Measurements from ENCODE around the gene LTBP2. TPM values are rescaled to one million over a fixed set of nuclear protein-coding genes. Genes with fewer than 3 reads are reported as not detected.
A peak's percentile ranks its signal among the peaks of the same experiment; 100 is the strongest.

The LTBP2 gene
- total and polyA plus RNA-seq, 2 of the 13 experiments (the other 11 are each of a cell fraction or from before 2014, with no cell fraction given), result 0.20 to 0.41 TPM

GRCh38 chr14:74476607-74477006 lies 135.4 kb downstream of the LTBP2 start:
- TF ChIP-seq ZNF577 (CRISPR knock-in tag; IDR thresholded peaks at IDR 0.05; ENCODE audit: borderline replicate concordance, low read depth), result no peak
- no peak for TF ChIP-seq THAP8 (CRISPR knock-in tag; IDR thresholded peaks at IDR 0.05; ENCODE audit: borderline replicate concordance)
- TF ChIP-seq RFX1 (IDR thresholded peaks at IDR 0.05), result peak; percentile 46
- Histone ChIP-seq H3K9me3 (ENCODE audit: low read length) (no peaks in the 10 kb centered on the region), H3K9ac (ENCODE audit: insufficient read depth, low read depth, low read length) (no peak overlapping the region), H3K27ac (ENCODE audit: extremely low read length, insufficient read depth, low read length) (no peak overlapping the region), H3K27me3 (ENCODE audit: control insufficient read depth in 1 of 2, insufficient read depth in 2 of 2, low read length in 2 of 2) (no peaks in the 10 kb centered on the region), H3K4me2 (ENCODE audit: low read depth, low read length) (no peak overlapping the region), H3K4me1 (ENCODE audit: insufficient read depth, low read length) (no peaks in the 10 kb centered on the region), H4K20me1 (ENCODE audit: insufficient read depth, low read length) (no peaks in the 10 kb centered on the region), H3K79me2 (ENCODE audit: insufficient read depth, low read length) (no peaks in the 10 kb centered on the region), H2AFZ (ENCODE audit: low read length) (no peak overlapping the region), H3K4me3 (replicated peaks in 1 of 3; ENCODE audit: insufficient read depth in 1 of 3, low read depth in 2 of 3, low read length in 3 of 3) (no peak overlapping the region), H3K36me3 (replicated peaks in 1 of 2; ENCODE audit: control insufficient read depth in 1 of 2, insufficient read depth in 2 of 2, low read length in 2 of 2) (peaks cover 14 to 60% of the 10 kb centered on the region in 2 experiments)
- no TSS peak for BruUV-seq (replicated peaks)
- WGBS (ENCODE audit: low lambda C conversion rate), result 97% methylated on average over 3 of the region's 3 CpGs
- intact Hi-C loops (cut with micrococcal nuclease; ENCODE audit: unreplicated experiment), result no loop called here
- FAIRE-seq, result no peak
- in situ Hi-C loops (cut with HindIII; ENCODE audit: extremely low pct_ligation_motif_present, low pct_unique_long_range_greater_than_20kb), result loop anchor here (5.0 kb wide), 1 partner anchor 114 kb away; no protein-coding TSS in a partner anchor
- ATAC-seq, result no peak
- CTCF ChIA-PET (ENCODE audit: low intra/inter-chr PET ratio, low total read pairs), result no interaction called here
- POLR2A ChIA-PET, result no interaction called here
- no peak for DNase-seq (ENCODE audit: low spot score)

DNA sequence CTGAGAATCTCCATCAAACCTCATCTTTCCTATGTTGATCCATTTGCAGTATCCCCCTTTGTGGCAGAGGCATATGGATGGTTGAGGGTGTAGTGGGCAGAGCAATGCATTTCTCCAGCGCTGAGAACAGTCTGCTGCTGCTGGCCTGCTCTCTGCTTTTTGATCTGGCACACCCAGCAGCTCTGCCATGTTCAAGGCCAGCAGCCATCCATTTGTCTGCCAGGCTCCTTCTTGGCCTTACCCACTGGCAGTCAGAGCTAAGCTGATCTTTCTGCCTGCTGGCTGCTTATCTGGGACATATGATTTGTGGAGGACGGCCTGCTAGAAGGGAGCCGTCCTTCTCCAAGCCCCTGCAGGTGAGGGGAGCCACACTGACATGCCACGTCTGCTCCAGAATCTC lies 135.9 kb downstream of the LTBP2 start:
- Histone ChIP-seq H4K20me1 (ENCODE audit: insufficient read depth, low read length) (no peaks in the 10 kb centered on the region), H3K27me3 (ENCODE audit: control insufficient read depth in 1 of 2, insufficient read depth in 2 of 2, low read length in 2 of 2) (no peaks in the 10 kb centered on the region), H3K27ac (ENCODE audit: extremely low read length, insufficient read depth, low read length) (no peak overlapping the region), H3K4me2 (ENCODE audit: low read depth, low read length) (no peak overlapping the region), H3K4me1 (ENCODE audit: insufficient read depth, low read length) (no peaks in the 10 kb centered on the region), H3K36me3 (replicated peaks in 1 of 2; ENCODE audit: control insufficient read depth in 1 of 2, insufficient read depth in 2 of 2, low read length in 2 of 2) (peaks cover 12 to 56% of the 10 kb centered on the region in 2 experiments), H3K79me2 (ENCODE audit: insufficient read depth, low read length) (no peaks in the 10 kb centered on the region), H2AFZ (ENCODE audit: low read length) (no peak overlapping the region), H3K4me3 (replicated peaks in 1 of 3; ENCODE audit: insufficient read depth in 1 of 3, low read depth in 2 of 3, low read length in 3 of 3) (no peak overlapping the region), H3K9me3 (ENCODE audit: low read length) (no peaks in the 10 kb centered on the region), H3K9ac (ENCODE audit: insufficient read depth, low read depth, low read length) (no peak overlapping the region)
- no TSS peak for BruUV-seq (replicated peaks)
- WGBS (ENCODE audit: low lambda C conversion rate), result 90% methylated on average over 2 of the region's 4 CpGs
- in situ Hi-C loops (cut with HindIII; ENCODE audit: extremely low pct_ligation_motif_present, low pct_unique_long_range_greater_than_20kb), result loop anchor here (5.0 kb wide), 1 partner anchor 114 kb away; no protein-coding TSS in a partner anchor
- ChIA-PET POLR2A (no interaction called here), CTCF (ENCODE audit: low intra/inter-chr PET ratio, low total read pairs) (no interaction called here)
- intact Hi-C loops (cut with micrococcal nuclease; ENCODE audit: unreplicated experiment), result no loop called here
- ATAC-seq (no peak), DNase-seq (ENCODE audit: low spot score) (no peak), FAIRE-seq (no peak)
- TF ChIP-seq ZNF343 (CRISPR knock-in tag; IDR thresholded peaks at IDR 0.05), result no peak

Data from HepG2 (cell line).